HepG2 (cell line): ENCODE results near the gene FBXW12. TPM values are rescaled to one million over a fixed set of nuclear protein-coding genes. Genes with fewer than 3 reads are reported as not detected.

Source experiments
- MIER2 ChIP-seq: IDR thresholded peaks from 2 replicates; pipeline ENCODE4 v1.6.1; 2016; ENCODE audit warnings: missing biosample characterization, missing genetic modification reagents
- MYC ChIP-seq: sonication (generic); formaldehyde crosslinking; IDR thresholded peaks from 2 replicates; pipeline ENCODE4 v1.9.0; 2021; ENCODE audit warnings: missing genetic modification reagents, borderline replicate concordance
- ZNF451 ChIP-seq: sonication (generic); formaldehyde crosslinking; IDR thresholded peaks from 2 replicates; pipeline ENCODE4 v1.5.0; 2020; ENCODE audit warnings: mild to moderate bottlenecking, missing genetic modification reagents
- ZNF558 ChIP-seq: sonication (generic); formaldehyde crosslinking; IDR thresholded peaks from 2 replicates; pipeline ENCODE4 v1.9.0; 2022; ENCODE audit warnings: mild to moderate bottlenecking, missing genetic modification reagents, borderline replicate concordance
- polyA plus RNA-seq, 8 experiments: library from polyadenylated mRNA; depleted of rRNA in 3 of 8; stranded (reverse) in 7 of 8; unstranded in 1 of 8; fragments of >200 nt; fragmentation: Illumina TruSeq in 4 of 8; extraction: Trizol in 4 of 8; gene quantifications; 2 replicates each; pipeline versions ENCODE4 v1.2.1 to v1.2.3, GENCODE V29; 2011 to 2016; ENCODE audit warnings: low read depth in 4 of 8, missing spikeins in 1 of 8, mixed read lengths in 1 of 8; ENCODE audit not compliant: insufficient read depth in 1 of 8
- total RNA-seq, 5 experiments: library from RNA; depleted of rRNA; stranded (reverse); fragments of >200 nt; fragmentation: Illumina TruSeq; extraction: Trizol; gene quantifications; 2 replicates each; pipeline ENCODE4 v1.2.3, GENCODE V29; 2016; ENCODE audit warnings: low read depth in 1 of 5
- TF ChIP-seq, protein P1 (sequence below): sonication (generic); formaldehyde crosslinking; IDR thresholded peaks from 2 replicates; pipeline ENCODE4 v1.5.1; 2020; ENCODE audit warnings: mild to moderate bottlenecking, missing genetic modification reagents, moderate library complexity
- TF ChIP-seq, protein P2 (sequence below): IDR thresholded peaks from 2 replicates; pipeline ENCODE4 v1.6.1; 2016; ENCODE audit warnings: missing compliant biosample characterization, missing genetic modification reagents, borderline replicate concordance
- TF ChIP-seq, protein P3 (sequence below): sonication (generic); formaldehyde crosslinking; IDR thresholded peaks from 2 replicates; pipeline ENCODE4 v1.8.0; 2022; ENCODE audit warnings: missing genetic modification reagents, mild to moderate bottlenecking, inconsistent platforms, borderline replicate concordance

The FBXW12 gene
- total and polyA plus RNA-seq, 2 of the 13 experiments (the other 11 are each of a cell fraction or from before 2014, with no cell fraction given), result not detected

DNA sequence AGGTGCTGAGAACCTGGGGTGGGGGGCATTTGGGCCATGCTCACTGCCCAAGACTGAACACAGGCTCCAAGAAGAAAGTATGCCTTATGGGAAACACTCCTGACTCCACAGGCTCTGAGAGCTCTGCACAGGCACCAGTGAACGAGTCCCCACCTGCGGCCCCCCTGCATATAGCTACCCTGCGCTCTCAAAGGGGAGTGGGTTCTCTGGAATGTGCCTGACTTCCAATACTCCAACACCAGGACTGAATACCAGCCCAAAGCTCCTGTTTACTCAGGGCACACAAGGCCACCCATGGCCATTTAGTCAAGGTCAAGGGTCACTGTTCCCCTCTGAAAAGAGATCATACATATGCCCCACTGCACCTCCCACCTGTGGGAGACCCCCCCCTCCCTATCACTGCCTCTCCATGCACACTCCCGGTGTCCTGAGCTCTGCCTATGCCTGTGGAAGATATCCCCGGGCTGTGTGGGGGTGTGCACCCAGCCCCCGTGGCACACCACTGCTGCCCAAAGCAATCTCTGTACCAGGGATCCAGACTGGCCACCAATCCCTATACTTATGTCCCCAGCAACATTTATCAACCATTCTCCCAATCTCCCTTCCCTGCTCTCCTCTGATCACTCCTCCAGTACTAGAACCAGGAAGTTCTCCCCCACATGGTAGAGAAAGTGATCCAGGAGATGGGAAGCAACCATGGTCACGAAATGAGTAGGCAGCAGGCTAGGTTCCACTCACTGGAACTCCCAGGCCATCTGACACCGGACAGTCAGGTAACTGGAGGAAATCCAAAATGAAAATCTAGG is 59.4 kb downstream of the FBXW12 start (continued):
- TF ChIP-seq, protein P1, sequence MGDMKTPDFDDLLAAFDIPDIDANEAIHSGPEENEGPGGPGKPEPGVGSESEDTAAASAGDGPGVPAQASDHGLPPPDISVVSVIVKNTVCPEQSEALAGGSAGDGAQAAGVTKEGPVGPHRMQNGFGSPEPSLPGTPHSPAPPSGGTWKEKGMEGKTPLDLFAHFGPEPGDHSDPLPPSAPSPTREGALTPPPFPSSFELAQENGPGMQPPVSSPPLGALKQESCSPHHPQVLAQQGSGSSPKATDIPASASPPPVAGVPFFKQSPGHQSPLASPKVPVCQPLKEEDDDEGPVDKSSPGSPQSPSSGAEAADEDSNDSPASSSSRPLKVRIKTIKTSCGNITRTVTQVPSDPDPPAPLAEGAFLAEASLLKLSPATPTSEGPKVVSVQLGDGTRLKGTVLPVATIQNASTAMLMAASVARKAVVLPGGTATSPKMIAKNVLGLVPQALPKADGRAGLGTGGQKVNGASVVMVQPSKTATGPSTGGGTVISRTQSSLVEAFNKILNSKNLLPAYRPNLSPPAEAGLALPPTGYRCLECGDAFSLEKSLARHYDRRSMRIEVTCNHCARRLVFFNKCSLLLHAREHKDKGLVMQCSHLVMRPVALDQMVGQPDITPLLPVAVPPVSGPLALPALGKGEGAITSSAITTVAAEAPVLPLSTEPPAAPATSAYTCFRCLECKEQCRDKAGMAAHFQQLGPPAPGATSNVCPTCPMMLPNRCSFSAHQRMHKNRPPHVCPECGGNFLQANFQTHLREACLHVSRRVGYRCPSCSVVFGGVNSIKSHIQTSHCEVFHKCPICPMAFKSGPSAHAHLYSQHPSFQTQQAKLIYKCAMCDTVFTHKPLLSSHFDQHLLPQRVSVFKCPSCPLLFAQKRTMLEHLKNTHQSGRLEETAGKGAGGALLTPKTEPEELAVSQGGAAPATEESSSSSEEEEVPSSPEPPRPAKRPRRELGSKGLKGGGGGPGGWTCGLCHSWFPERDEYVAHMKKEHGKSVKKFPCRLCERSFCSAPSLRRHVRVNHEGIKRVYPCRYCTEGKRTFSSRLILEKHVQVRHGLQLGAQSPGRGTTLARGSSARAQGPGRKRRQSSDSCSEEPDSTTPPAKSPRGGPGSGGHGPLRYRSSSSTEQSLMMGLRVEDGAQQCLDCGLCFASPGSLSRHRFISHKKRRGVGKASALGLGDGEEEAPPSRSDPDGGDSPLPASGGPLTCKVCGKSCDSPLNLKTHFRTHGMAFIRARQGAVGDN (CRISPR knock-in tag), result peak; percentile 75
- TF ChIP-seq, protein P2, sequence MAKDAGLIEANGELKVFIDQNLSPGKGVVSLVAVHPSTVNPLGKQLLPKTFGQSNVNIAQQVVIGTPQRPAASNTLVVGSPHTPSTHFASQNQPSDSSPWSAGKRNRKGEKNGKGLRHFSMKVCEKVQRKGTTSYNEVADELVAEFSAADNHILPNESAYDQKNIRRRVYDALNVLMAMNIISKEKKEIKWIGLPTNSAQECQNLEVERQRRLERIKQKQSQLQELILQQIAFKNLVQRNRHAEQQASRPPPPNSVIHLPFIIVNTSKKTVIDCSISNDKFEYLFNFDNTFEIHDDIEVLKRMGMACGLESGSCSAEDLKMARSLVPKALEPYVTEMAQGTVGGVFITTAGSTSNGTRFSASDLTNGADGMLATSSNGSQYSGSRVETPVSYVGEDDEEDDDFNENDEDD, result peak; percentile 35; the same call in 1 of the 2 replicates
- no peak for TF ChIP-seq MIER2 (CRISPR knock-in tag)
- TF ChIP-seq, protein P3, sequence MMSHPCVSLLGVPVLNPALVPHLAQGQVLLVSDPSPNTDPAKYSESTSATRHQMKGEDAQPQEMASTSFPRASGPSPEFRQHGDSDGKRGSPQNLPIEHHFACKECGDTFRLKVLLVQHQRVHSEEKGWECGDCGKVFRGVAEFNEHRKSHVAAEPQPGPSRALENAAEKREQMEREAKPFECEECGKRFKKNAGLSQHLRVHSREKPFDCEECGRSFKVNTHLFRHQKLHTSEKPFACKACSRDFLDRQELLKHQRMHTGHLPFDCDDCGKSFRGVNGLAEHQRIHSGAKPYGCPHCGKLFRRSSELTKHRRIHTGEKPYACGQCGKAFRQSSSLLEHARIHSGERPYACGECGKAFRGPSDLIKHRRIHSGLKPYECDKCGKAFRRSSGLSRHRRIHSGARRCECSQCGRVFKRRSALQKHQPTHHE, result no peak
- TF ChIP-seq MYC (CRISPR knock-in tag), result peak; percentile 44; the same call in 1 of the 2 replicates
- TF ChIP-seq ZNF451 (CRISPR knock-in tag), result peak; percentile 74; the same call in 1 of the 2 replicates
- TF ChIP-seq ZNF558 (CRISPR knock-in tag), result no peak; the same call in 1 of the 2 replicates
- TF ChIP-seq, all 625 proteins: peak for 203
